Stimulated activated CD4-positive, alpha-beta T cell treated with anti-CD3 and anti-CD28 coated beads, TNF-alpha, amount 100 ng/mL, for 48 hours (primary cell): ENCODE measurements around the gene MPEG1.

Experiments used
- DNase-seq, 3 donors: peaks; one replicate each; pipeline ENCODE4 v3.0.0-alpha.2; 2020; ENCODE audit warnings: low read depth in 3 of 3

The MPEG1 gene

GRCh38 chr11:59187587-59187986, 25.1 kb downstream of the MPEG1 start:
- DNase-seq = no peak

DNA sequence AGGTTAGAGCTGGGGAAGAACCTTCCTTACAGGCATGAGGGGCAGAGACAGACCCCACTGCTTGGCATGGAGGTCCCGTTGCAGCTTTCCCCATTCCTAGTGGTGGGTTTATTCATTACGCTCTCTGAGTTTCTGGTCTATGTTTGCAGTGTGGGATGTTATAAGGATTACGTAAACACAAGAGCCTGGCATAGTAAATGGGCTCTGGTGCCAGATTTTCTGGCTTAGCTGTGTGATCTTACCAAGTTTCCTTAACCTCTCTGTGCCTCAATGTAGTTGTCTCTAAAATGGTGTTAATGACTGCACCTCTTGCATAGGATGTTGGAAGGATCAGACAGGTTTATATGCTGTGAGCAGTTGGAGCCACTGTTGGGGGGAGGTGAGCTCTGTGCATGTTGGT, 25.7 kb downstream of the MPEG1 start:
- DNase-seq = no peak

DNA sequence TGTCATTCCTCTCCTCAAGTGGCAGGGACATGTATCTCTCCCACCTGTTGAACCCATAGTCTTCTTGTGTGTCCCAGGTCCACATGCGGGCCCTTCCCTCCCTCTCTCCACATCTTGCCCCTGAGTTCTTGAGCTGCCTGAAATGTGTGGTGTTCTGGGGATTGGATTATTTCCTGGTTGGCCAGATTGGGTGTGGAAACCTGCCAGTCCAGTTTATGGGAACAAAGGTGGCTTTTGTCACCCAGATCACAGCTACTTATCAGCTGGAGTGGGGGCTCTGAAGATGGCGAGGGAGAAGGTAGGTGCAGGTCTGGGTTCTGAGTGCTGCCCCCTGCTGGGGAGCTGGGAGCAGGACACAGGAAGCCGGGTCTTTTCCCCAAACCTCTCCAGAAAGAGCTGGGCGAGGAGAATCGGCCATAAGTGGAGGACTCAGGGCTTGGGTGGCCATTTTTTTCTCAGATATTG, 26.6 kb downstream of the MPEG1 start:
- DNase-seq = peak in 1 of 3 donors; percentile 32

- DNase-seq = no peak
Observed at GRCh38 chr11:59185386-59185945, 27.3 kb downstream of the MPEG1 start.

GRCh38 chr11:59184691-59185339, 27.9 kb downstream of the MPEG1 start:
- no peak for DNase-seq

GRCh38 chr11:59183771-59184170, 29.0 kb downstream of the MPEG1 start:
- no peak for DNase-seq

GRCh38 chr11:59182457-59183151, 30.1 kb downstream of the MPEG1 start:
- no peak for DNase-seq

- no peak for DNase-seq
Observed at GRCh38 chr11:59181746-59182456, 30.8 kb downstream of the MPEG1 start.

- no peak for DNase-seq
Observed at GRCh38 chr11:59180907-59181306, 31.8 kb downstream of the MPEG1 start.

DNA sequence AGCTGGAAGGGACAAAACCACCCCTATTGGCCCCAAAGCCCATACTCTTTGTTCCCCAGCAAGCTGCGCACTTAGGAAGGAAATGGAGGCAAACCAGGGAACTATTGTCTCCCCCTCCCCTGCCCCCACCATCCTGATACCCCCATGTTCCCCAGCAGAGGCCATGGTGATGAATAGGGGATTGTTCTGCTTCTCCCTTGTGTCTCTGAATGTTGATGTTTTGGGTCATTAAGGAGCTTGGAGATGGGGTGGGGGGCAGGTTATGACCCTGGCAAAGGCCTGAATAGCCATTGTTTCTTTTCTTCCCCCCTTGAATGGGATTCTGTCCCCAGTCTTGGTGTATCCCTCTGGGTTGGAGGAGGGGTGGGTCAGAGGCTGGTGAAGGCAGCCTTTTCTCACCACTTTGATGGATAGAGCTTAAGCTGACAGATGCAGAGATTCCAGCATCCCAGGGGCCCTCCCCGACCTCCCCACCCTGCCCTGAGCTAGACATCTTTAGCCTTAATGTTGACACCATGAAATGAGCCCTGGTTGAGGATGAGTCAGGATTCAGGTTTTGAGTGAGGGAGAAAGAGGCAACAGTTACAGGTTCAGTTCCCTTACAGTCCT, 32.5 kb downstream of the MPEG1 start:
- DNase-seq = no peak

GRCh38 chr11:59179121-59179520, 33.6 kb downstream of the MPEG1 start:
- no peak for DNase-seq

GRCh38 chr11:59178402-59178801, 34.3 kb downstream of the MPEG1 start:
- DNase-seq = no peak

DNA sequence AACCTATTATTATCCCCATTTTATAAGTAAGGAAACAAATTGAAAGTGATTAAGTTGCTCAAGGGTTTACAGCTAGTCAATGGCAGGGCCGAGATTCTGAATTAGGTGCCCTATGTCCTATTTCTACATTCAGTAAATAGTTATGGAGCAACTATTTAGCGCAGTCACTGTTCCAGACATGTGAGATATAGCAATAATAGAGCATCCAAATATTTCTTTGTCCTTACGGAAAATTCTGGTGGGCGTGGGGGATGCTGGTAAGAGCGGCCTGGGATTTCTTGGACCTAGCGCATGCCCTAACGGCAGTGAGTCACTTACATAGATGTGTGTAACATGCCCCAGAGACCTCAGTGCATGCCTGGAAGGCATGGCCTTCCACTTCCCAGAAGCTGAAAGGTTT, 36.4 kb downstream of the MPEG1 start:
- no peak for DNase-seq

DNA sequence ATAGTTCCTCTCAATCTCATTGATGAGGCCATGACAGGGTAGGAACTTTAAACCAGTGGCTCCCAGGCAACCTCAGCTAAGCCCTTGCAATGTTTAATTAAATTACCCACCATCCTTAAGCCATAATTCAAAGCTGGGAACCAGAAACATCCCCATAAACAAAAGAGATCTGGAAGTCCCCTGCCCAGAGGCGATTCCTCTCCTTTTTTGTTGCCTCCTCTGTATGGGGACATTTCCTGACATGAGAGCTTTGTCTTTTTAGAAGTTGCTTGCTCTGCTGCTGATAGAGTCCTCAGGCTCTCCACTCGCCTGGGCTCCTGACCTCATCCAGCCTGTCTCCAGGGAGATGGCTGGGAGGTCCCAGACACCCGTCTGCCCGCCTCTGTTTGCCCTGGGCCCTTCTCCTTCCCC, 37.6 kb downstream of the MPEG1 start:
- no peak for DNase-seq

GRCh38 chr11:59174664-59175033, 38.1 kb downstream of the MPEG1 start:
- no peak for DNase-seq

GRCh38 chr11:59173964-59174663, 38.6 kb downstream of the MPEG1 start:
- no peak for DNase-seq

GRCh38 chr11:59173080-59173963, 39.4 kb downstream of the MPEG1 start:
- DNase-seq = no peak

- DNase-seq = no peak
Observed at GRCh38 chr11:59172345-59173079, 40.2 kb downstream of the MPEG1 start.

- peak; percentile 77 to 95 (median 78) for DNase-seq
Observed at GRCh38 chr11:59171508-59172322, 41.0 kb downstream of the MPEG1 start, which contains the start of gene DTX4. Gene DTX4 (plus strand): TSS chr11:59172132. CDS start chr11:59172596, 464 bp downstream.
